SK-N-SH treated with all-trans-retinoic acid at 6 μM for 48 hours (cell line): ENCODE results near the gene GPC6.
A peak's percentile ranks its signal among the peaks of the same experiment; 100 is the strongest.

ENCODE experiments used
- ATAC-seq: fragments of 200-7000 bp; cut with Tn5 transposase; 3 replicates; pipeline ENCODE4 v1.9.1; 2020; ENCODE audit warnings: mild to moderate bottlenecking, moderate library complexity
- ARNTL ChIP-seq: fragments of 450-650 bp; formaldehyde crosslinking; IDR thresholded peaks from 2 replicates; pipeline ENCODE4 v1.5.0; 2020; ENCODE audit warnings: low read depth, mild to moderate bottlenecking, moderate library complexity, borderline replicate concordance
- BACH2 ChIP-seq: fragments of 250-450 bp; sonication (Bioruptor Pico); IDR thresholded peaks from 2 replicates; pipeline ENCODE4 v1.9.0; 2021; ENCODE audit warnings: mild to moderate bottlenecking, borderline replicate concordance
- CSDC2 ChIP-seq: fragments of 250-450 bp; sonication (Bioruptor Pico); IDR thresholded peaks from 2 replicates; pipeline ENCODE4 v1.5.0; 2020; ENCODE audit warnings: mild to moderate bottlenecking, moderate library complexity
- ESRRG ChIP-seq: fragments of 250-450 bp; sonication (Bioruptor Pico); IDR thresholded peaks from 2 replicates; pipeline ENCODE4 v1.6.1; 2021; ENCODE audit warnings: mild to moderate bottlenecking
- GLIS3 ChIP-seq: fragments of 250-450 bp; sonication (Bioruptor Pico); IDR thresholded peaks from 2 replicates; pipeline ENCODE4 v1.5.0; 2020; ENCODE audit warnings: mild to moderate bottlenecking, moderate library complexity
- ISL1 ChIP-seq: fragments of 250-450 bp; sonication (Bioruptor Pico); IDR thresholded peaks from 2 replicates; pipeline ENCODE4 v2.1.2; 2022; ENCODE audit warnings: mild to moderate bottlenecking, moderate library complexity
- OSR1 ChIP-seq: fragments of 250-450 bp; sonication (Bioruptor Pico); IDR thresholded peaks from 2 replicates; pipeline ENCODE4 v1.8.0; 2022; ENCODE audit warnings: moderate library complexity, mild to moderate bottlenecking, inconsistent platforms
- PATZ1 ChIP-seq: fragments of 250-450 bp; sonication (Bioruptor Pico); IDR thresholded peaks from 2 replicates; pipeline ENCODE4 v1.8.0; 2020; ENCODE audit warnings: mild to moderate bottlenecking, moderate library complexity, borderline replicate concordance
- PPARA ChIP-seq: fragments of 250-450 bp; sonication (Bioruptor Pico); IDR thresholded peaks from 2 replicates; pipeline ENCODE4 v1.5.0; 2020; ENCODE audit warnings: mild to moderate bottlenecking, borderline replicate concordance
- RARB ChIP-seq: fragments of 250-450 bp; sonication (Bioruptor Pico); IDR thresholded peaks from 2 replicates; pipeline ENCODE4 v1.8.0; 2021; ENCODE audit warnings: mild to moderate bottlenecking, moderate library complexity
- SNAI2 ChIP-seq: fragments of 250-450 bp; sonication (Bioruptor Pico); IDR thresholded peaks from 2 replicates; pipeline ENCODE4 v1.5.0; 2020; ENCODE audit warnings: mild to moderate bottlenecking, moderate library complexity
- TCF4 ChIP-seq: fragments of 250-450 bp; sonication (Bioruptor Pico); IDR thresholded peaks from 2 replicates; pipeline ENCODE4 v1.8.0; 2021; ENCODE audit warnings: mild to moderate bottlenecking, moderate library complexity, borderline replicate concordance
- TOX ChIP-seq: fragments of 250-450 bp; sonication (Bioruptor Pico); IDR thresholded peaks from 2 replicates; pipeline ENCODE4 v1.8.0; 2021; ENCODE audit warnings: mild to moderate bottlenecking, moderate library complexity, borderline replicate concordance
- ZC3H10 ChIP-seq: fragments of 250-450 bp; sonication (Bioruptor Pico); IDR thresholded peaks from 2 replicates; pipeline ENCODE4 v1.5.1; 2021; ENCODE audit warnings: mild to moderate bottlenecking, moderate library complexity
- ZFP3 ChIP-seq: fragments of 250-450 bp; sonication (Bioruptor Pico); IDR thresholded peaks from 2 replicates; pipeline ENCODE4 v1.5.0; 2020; ENCODE audit warnings: mild to moderate bottlenecking, moderate library complexity
- ZFP30 ChIP-seq: fragments of 450-650 bp; formaldehyde crosslinking; IDR thresholded peaks from 2 replicates; pipeline ENCODE4 v1.5.0; 2022; ENCODE audit warnings: mild to moderate bottlenecking, moderate library complexity
- ZNF565 ChIP-seq: fragments of 450-650 bp; formaldehyde crosslinking; conservative IDR thresholded peaks from 2 replicates; pipeline ENCODE4 v1.5.0; 2020; ENCODE audit warnings: low read depth, mild to moderate bottlenecking, moderate library complexity
- ZNF70 ChIP-seq: fragments of 450-650 bp; formaldehyde crosslinking; IDR thresholded peaks from 2 replicates; pipeline ENCODE4 v1.5.0; 2020; ENCODE audit warnings: mild to moderate bottlenecking, moderate library complexity
- ZNF8 ChIP-seq: fragments of 450-650 bp; formaldehyde crosslinking; IDR thresholded peaks from 2 replicates; pipeline ENCODE4 v1.5.0; 2020; ENCODE audit warnings: mild to moderate bottlenecking, moderate library complexity
- TF ChIP-seq, protein P1 (sequence below): fragments of 250-450 bp; sonication (Bioruptor Pico); IDR thresholded peaks from 2 replicates; pipeline ENCODE4 v1.5.0; 2020; ENCODE audit warnings: mild to moderate bottlenecking, moderate library complexity
- TF ChIP-seq, protein P2 (sequence below): fragments of 250-450 bp; sonication (Bioruptor Pico); IDR thresholded peaks from 2 replicates; pipeline ENCODE4 v1.5.1; 2020; ENCODE audit warnings: low read depth, mild to moderate bottlenecking, moderate library complexity

The GPC6 gene

GRCh38 chr13:93700115-93700514 is 473.5 kb downstream of the GPC6 start:
- 0 out of 2 replicates have a peak, but pooled peaks have one; percentile 29 for TF ChIP-seq ISL1
- TF ChIP-seq BACH2 (CRISPR knock-in tag), result no peak
- TF ChIP-seq, all 23 proteins: peak for 1
- peak; percentile 82 for ATAC-seq

GRCh38 chr13:93708308-93709075 is 481.9 kb downstream of the GPC6 start:
- ATAC-seq, result no peak
- TF ChIP-seq ZNF8 (CRISPR knock-in tag) (no peak), ZFP3 (CRISPR knock-in tag) (0 out of 2 replicates have a peak, but pooled peaks have one; percentile 39), ISL1 (peak; percentile 94), TCF4 (CRISPR knock-in tag) (no peak)

DNA sequence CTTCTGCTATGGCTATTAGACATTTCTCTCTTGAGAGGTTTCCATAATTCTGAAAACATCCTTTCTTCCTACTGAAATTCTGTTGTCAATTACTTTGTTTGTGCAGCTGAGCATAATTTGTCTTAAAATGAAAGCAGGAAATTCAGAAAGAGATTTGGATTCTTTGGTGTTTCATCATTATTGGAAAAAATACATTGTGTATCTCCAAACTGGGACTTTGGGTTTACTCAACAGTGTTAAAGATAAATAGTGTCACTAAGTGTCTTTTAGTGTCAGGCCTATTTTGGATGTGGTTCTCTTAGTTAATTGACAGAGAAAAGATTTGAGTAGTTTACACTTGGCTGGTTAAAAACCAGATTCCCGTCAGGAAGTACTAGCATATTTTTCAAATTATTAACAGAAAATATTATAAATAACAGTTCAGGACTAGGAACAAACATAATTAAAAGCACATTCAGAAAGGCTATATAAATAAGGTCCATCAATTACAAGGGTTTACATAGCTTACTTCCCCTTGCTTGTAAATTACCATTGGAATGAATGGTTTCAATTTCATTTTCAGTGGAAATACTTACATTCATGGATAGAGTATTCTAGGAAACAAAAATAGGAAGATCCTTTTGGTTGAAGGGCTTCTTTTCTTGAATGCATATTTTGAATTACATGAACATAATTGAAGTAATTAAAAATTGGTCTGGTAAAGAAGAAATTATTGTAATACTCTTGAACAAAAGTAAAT is 483.1 kb downstream of the GPC6 start:
- ATAC-seq, result peak; percentile 63
- no peak for TF ChIP-seq TOX (CRISPR knock-in tag)
- no peak for TF ChIP-seq BACH2 (CRISPR knock-in tag)
- no peak for TF ChIP-seq TCF4 (CRISPR knock-in tag)
- no peak for TF ChIP-seq CSDC2
- no peak for TF ChIP-seq ZNF70 (CRISPR knock-in tag)
- no peak for TF ChIP-seq PPARA (CRISPR knock-in tag)
- no peak for TF ChIP-seq OSR1 (CRISPR knock-in tag)
- TF ChIP-seq, protein P1, sequence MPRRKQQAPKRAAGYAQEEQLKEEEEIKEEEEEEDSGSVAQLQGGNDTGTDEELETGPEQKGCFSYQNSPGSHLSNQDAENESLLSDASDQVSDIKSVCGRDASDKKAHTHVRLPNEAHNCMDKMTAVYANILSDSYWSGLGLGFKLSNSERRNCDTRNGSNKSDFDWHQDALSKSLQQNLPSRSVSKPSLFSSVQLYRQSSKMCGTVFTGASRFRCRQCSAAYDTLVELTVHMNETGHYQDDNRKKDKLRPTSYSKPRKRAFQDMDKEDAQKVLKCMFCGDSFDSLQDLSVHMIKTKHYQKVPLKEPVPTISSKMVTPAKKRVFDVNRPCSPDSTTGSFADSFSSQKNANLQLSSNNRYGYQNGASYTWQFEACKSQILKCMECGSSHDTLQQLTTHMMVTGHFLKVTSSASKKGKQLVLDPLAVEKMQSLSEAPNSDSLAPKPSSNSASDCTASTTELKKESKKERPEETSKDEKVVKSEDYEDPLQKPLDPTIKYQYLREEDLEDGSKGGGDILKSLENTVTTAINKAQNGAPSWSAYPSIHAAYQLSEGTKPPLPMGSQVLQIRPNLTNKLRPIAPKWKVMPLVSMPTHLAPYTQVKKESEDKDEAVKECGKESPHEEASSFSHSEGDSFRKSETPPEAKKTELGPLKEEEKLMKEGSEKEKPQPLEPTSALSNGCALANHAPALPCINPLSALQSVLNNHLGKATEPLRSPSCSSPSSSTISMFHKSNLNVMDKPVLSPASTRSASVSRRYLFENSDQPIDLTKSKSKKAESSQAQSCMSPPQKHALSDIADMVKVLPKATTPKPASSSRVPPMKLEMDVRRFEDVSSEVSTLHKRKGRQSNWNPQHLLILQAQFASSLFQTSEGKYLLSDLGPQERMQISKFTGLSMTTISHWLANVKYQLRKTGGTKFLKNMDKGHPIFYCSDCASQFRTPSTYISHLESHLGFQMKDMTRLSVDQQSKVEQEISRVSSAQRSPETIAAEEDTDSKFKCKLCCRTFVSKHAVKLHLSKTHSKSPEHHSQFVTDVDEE (CRISPR knock-in tag), result no peak
- TF ChIP-seq, protein P2, sequence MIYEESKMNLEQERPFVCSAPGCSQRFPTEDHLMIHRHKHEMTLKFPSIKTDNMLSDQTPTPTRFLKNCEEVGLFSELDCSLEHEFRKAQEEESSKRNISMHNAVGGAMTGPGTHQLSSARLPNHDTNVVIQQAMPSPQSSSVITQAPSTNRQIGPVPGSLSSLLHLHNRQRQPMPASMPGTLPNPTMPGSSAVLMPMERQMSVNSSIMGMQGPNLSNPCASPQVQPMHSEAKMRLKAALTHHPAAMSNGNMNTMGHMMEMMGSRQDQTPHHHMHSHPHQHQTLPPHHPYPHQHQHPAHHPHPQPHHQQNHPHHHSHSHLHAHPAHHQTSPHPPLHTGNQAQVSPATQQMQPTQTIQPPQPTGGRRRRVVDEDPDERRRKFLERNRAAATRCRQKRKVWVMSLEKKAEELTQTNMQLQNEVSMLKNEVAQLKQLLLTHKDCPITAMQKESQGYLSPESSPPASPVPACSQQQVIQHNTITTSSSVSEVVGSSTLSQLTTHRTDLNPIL (CRISPR knock-in tag), result no peak
- no peak for TF ChIP-seq ZNF565 (CRISPR knock-in tag)
- TF ChIP-seq ZFP3 (CRISPR knock-in tag), result no peak
- TF ChIP-seq RARB (CRISPR knock-in tag), result no peak
- TF ChIP-seq ZFP30 (CRISPR knock-in tag), result no peak

DNA sequence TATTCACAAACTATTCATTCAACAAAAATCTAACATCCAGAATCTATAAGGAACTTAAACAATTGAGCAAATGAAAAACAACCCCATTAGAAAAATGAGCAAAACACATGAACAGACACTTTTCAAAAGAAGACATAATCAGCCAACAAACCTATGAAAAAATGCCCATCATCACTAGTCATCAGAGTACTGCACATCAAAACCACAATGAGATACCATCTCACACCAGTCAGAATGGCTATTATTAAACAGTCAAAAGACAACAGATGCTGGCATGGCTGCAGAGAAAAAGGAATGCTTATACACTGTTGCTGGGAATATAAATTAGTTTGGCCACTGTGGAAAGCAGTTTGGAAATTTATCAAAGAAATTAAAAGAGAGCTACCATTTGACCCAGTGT is 487.6 kb downstream of the GPC6 start:
- TF ChIP-seq PATZ1 (CRISPR knock-in tag), result no peak
- TF ChIP-seq ESRRG (CRISPR knock-in tag), result no peak
- TF ChIP-seq TCF4 (CRISPR knock-in tag), result no peak
- no peak for TF ChIP-seq BACH2 (CRISPR knock-in tag)
- no peak for ATAC-seq

DNA sequence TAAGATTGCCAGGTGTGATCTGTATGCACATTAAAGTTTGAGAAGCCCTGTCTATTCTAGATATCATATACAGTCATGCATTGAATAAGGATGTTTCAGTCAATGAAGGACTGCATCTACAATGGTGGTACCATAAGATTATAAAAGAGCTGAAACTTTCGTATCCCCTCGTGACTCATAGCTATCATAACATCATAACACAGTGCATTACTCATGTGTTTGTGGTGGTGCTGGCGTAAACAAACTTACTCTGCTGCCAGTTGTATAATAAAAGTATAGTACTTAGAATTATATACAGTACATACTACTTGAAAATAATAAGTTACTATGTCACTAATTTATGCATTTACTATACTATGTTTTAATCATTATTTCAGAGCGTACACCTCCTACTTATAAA is 489.3 kb downstream of the GPC6 start:
- no peak for ATAC-seq
- TF ChIP-seq GLIS3 (no peak), ESRRG (CRISPR knock-in tag) (no peak), ISL1 (no peak), SNAI2 (no peak), TOX (CRISPR knock-in tag) (no peak), OSR1 (CRISPR knock-in tag) (no peak), ARNTL (no peak), PATZ1 (CRISPR knock-in tag) (no peak), ZC3H10 (CRISPR knock-in tag) (no peak), PPARA (CRISPR knock-in tag) (no peak), CSDC2 (no peak), ZNF8 (CRISPR knock-in tag) (no peak), ZFP30 (CRISPR knock-in tag) (no peak)
- TF ChIP-seq, protein P1 (CRISPR knock-in tag), result no peak
